ENCODE results near the gene NOLC1.
"Not testable (repeated sequence)": the region's sequence is repeated elsewhere in the genome, so short reads cannot be mapped to it uniquely, and the experiment has no call there.

Gene NOLC1

DNA sequence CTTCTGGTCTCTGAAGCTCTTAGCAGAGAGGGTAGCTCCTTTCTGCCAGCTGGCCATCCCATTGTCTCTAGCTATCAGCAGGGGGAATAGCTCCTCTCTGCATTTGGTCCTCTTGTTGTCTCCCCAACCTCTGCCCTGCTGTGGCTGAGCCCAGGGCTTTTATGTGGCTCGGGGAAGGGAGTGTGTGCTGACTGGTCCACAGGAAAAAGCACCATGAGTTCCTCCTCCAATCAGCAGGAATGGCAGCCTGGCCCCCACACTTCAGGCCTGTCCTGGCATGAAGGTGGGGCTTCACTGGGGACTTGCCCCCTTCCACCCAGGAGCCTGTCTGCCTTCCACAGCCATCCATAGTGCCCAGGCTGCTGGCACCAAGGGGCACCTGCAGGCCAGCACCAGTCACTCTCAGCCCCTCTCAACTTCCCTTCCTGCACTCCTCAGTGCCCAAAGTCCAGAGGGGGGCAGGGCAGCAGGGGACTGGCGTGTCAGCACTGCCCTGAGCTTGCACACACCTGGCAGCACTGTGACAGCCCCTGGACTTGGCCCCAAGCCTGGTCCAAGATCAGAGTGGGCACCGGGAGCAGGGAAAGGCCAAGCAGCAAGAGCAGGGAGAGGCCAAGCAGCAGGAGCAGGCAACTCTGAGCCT lies 36.2 kb downstream of the NOLC1 start:
- H3K4me3 ChIP-seq (replicated peaks; ENCODE audit: low read depth, low read length), result no peak overlapping the region
- TF ChIP-seq, protein P1, sequence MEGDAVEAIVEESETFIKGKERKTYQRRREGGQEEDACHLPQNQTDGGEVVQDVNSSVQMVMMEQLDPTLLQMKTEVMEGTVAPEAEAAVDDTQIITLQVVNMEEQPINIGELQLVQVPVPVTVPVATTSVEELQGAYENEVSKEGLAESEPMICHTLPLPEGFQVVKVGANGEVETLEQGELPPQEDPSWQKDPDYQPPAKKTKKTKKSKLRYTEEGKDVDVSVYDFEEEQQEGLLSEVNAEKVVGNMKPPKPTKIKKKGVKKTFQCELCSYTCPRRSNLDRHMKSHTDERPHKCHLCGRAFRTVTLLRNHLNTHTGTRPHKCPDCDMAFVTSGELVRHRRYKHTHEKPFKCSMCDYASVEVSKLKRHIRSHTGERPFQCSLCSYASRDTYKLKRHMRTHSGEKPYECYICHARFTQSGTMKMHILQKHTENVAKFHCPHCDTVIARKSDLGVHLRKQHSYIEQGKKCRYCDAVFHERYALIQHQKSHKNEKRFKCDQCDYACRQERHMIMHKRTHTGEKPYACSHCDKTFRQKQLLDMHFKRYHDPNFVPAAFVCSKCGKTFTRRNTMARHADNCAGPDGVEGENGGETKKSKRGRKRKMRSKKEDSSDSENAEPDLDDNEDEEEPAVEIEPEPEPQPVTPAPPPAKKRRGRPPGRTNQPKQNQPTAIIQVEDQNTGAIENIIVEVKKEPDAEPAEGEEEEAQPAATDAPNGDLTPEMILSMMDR (IDR thresholded peaks at IDR 0.05; ENCODE audit: low read depth, low read length, missing control alignments), result no peak
- no peak for DNase-seq (ENCODE audit: extremely low read depth, low read depth)

- not testable (repeated sequence) for DNase-seq (ENCODE audit: extremely low read depth, low read depth); H3K4me3 ChIP-seq (replicated peaks; ENCODE audit: low read depth, low read length)
Observed at GRCh38 chr10:102188941-102189898, 37.0 kb downstream of the NOLC1 start.

DNA sequence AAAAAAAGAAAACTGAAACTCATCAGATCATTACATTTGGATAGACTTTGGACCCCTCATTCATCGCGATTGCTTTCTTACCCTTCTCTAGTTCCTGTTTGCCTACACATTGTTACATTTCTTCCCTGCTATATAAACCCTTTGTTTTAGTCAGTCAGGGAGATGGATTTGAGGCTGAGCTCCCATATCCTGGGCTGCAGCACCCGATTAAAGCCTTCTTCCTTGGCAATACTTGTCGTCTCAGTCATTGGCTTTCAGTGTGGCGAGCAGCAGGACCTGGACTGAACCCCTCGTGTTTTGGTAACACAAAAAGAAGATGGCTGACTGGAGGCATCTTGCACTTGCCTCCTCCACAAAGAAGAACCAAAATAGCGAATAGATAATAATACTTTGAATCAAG lies 39.8 kb downstream of the NOLC1 start:
- TF ChIP-seq, protein P1 (IDR thresholded peaks at IDR 0.05; ENCODE audit: low read depth, low read length, missing control alignments), result no peak
- no peak overlapping the region for H3K4me3 ChIP-seq (replicated peaks; ENCODE audit: low read depth, low read length)
- DNase-seq (ENCODE audit: extremely low read depth, low read depth), result no peak

DNA sequence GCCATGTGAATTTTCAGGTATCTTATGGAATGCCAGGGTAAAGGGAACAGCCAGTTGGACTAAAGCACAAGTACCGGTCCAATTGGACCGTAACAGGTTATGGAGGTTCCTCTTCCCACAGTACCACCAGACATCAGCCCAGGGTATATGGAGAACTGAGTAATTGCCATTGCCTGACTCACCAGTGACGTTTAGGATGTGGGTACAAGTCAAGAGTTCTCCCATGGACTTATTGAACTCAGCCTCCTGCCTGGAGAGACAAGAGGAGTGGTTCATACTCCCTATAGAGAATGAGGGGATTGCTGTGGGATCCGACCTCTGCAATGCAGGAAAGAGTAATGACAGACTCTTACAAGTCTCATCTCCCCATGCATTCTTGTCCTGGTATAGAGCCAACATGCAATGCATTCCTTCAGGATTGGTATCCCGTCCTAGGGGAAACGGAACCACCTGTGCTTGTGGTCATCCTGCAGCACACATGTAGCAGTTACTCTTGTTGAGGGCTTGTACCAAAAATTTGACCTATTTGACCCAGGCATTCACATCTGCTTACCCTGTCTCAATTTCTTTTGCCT lies 43.2 kb downstream of the NOLC1 start:
- DNase-seq (ENCODE audit: extremely low read depth, low read depth), result no peak
- no peak overlapping the region for H3K4me3 ChIP-seq (replicated peaks; ENCODE audit: low read depth, low read length)
- TF ChIP-seq, protein P1 (IDR thresholded peaks at IDR 0.05; ENCODE audit: low read depth, low read length, missing control alignments), result no peak

- H3K4me3 ChIP-seq (replicated peaks; ENCODE audit: low read depth, low read length), result no peak overlapping the region
- no peak for DNase-seq (ENCODE audit: extremely low read depth, low read depth)
- TF ChIP-seq, protein P1 (IDR thresholded peaks at IDR 0.05; ENCODE audit: low read depth, low read length, missing control alignments), result no peak
Observed at GRCh38 chr10:102196893-102197292, 44.7 kb downstream of the NOLC1 start.

DNA sequence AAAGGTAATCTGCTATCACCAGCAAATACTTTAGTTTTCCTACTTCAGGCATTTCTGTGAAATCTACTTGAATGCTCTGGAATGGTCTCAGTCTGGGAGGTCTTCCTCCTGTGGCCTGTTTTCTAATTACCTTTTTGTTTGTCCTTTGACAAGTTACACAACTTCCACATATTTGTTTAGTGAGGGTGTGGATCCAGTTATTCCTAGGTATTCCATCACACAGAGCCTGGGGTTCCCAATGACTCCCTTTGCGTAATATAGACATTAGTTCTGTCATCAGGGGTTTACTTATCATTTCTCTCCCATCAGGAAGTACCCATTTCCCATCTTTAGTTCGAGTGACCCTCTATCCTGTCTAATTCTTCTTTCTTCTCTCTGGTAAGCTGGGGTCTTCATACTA lies 45.8 kb downstream of the NOLC1 start:
- H3K4me3 ChIP-seq (replicated peaks; ENCODE audit: low read depth, low read length), result no peak overlapping the region
- TF ChIP-seq, protein P1 (IDR thresholded peaks at IDR 0.05; ENCODE audit: low read depth, low read length, missing control alignments), result no peak
- no peak for DNase-seq (ENCODE audit: extremely low read depth, low read depth)

Data from HFF-Myc (cell line).